ENCODE results near the gene TESK2.
"Not testable (repeated sequence)": the region's sequence is repeated elsewhere in the genome, so short reads cannot be mapped to it uniquely, and the experiment has no call there.

Gene TESK2

DNA sequence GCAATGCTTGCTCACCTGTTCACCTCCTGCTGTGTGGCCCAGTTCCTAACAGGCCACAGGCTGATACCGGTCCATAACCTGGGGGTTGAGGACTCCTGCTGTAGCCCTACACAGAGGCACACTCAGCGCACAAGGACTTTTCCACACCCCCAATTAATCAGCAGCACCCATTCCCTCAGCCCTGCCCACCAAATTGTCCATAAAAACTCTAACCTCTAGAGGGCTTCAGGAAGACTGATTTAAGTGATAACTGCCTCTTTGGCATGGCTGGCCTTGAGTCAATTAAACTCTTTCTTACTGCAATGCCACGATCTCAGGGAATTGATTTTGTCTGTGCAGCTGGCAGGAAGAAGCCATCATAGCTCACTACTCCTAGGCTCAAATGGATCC, 79.5 kb downstream of the TESK2 start:
- DNase-seq (ENCODE audit: low spot score): no peak

DNA sequence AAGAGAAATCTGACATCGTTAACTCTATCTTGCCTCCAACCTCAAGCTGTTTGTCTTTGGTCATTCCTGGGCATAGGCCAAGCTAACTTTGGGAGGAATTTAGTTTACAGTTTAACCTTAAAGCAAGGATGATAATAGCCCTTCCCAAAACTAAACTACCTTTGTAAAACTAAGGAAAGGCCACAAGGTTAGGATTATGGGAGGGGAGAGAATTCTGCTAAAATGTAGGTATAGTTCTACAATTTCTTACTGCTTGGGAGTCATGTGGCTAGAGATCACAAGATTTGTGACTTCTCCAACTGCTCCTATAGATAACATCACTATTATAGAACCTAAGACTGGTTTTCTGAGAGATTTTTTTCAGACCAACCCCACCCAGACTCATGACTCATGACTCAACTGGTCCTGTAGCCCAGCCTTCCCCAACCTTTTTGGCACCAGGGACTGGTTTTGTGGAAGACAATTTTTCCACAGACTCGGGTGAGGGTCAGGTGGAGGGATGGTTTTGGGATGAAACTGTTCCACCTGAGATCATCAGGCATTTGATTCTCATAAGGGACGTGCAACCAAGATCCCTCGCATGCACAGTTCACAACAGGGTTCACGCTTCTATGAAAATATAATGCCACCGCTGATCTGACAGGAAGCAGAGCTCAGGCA, 80.0 kb downstream of the TESK2 start:
- DNase-seq (ENCODE audit: low spot score): no peak

DNA sequence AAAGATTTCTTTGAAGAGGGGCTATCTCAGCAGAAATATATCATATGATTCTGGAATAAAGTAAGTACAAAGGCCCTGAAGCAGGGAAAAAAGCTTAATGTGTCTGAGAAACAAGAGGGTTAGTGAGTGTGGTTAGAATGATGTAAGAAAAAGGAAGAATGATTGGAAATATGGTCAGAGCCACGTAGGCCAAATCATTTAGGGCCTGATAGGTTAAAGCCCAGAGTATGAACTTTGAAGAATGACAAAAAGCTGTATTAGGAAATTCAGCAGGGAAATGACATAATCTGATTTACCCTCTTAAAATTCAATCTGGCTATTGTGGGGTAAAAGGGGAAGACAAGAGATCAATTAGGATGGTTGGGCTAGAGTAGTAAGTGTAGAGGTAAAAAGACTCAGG, 81.7 kb downstream of the TESK2 start:
- DNase-seq (ENCODE audit: low spot score): no peak

DNA sequence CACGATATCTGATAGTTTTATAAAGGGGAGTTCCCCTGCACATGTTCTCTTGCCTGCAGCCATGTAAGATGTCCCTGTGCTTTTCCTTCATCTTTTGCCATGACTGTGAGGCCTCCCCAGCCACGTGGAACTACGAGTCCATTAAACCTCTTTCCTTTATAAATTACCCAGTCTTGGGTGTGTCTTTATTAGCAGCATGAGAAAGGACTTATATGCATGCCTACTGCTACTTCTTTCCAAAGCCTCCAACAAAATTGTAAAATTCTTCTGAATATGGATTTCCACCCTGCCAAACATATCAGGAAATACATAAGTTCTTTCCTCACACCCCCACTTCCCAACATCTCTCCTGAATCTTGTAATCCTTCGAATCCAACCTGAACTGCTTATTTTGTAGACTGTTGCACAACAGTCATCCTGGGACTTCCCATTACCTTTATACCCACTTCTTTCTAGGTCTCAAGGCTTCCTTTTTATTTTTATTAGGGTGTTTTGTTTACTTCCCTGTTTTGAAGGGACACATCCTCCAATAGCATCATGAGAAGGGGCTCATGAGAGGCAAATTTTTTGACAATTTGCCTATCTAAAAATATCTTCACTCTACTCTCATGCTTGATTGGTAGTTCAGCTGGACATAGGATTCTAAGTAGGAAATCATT, 83.2 kb downstream of the TESK2 start:
- no peak for DNase-seq (ENCODE audit: low spot score)

DNA sequence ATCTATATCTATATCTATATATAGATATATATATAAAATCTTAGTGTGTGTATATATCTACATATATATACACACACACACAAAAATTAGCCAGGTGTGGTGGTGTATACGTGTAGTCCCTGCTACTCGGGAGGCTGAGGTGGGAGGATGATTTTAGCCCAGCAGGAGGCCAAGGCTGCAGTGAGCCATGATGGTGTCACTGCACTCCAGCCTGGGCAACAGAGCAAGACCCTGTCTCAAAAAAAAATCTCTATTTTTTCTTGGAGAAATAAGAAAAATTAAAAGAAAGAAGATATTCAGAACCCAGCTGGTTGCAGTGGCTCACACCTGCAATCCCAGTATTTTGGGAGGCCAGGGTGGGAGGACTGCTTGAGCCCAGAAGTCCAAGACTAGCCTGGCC, 85.3 kb downstream of the TESK2 start:
- no peak for DNase-seq (ENCODE audit: low spot score)

DNA sequence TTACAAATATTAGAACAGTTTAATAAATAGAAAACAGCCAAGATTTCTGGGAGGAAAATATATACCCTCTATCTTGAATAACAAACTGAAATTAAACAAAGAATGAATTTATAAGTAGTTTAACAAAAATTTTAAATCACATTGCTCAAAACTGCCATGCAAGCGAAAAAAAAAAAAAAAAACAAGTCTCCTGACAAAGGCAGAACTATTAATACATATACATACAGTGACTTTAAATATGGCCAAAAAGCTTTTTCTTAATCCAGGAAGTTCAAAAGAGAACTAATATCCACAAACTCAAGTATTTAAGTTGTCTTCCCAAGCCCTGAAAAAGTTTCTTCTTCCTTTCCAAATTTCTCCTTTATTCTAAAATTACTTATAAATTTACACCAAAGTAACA, 87.2 kb downstream of the TESK2 start:
- DNase-seq (ENCODE audit: low spot score): no peak

DNA sequence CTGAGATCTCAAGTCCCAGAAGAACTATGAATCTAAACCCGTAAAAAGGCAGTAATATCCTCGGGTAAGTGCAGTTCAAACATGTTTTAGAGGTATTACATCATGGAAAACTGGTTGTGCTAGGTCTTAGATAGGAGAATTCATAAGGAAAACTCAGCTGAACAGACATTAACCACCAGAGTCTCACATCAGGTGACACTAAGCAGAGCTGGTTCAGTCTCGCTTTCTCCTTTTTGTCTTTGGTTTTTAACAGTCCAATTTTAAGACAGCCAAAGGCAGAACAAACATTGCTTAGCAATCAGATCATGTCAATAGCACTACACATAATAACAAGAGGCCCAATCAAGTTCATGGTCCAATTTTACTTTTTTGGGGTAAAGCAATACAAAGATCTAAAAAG, 87.7 kb downstream of the TESK2 start:
- no peak for DNase-seq (ENCODE audit: low spot score)

DNA sequence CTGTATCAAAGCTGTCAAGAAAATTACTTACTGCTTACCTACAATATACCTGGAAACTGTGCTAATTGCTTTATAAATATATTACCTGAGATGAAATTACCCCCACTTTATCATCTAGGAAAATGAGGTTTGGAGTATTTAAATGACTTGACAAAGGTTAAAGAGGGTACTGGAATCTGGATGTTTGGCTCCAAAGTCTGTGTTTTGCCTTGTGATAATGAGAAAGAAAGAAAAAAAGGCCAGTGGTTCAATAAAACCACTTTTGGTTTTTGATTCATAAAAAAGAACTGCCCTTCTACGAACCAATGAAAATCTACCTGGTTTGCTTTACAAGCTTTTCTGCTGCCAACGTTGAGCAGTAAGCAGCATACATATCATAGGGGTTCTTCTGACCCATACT, 89.4 kb downstream of the TESK2 start:
- no peak for DNase-seq (ENCODE audit: low spot score)

DNA sequence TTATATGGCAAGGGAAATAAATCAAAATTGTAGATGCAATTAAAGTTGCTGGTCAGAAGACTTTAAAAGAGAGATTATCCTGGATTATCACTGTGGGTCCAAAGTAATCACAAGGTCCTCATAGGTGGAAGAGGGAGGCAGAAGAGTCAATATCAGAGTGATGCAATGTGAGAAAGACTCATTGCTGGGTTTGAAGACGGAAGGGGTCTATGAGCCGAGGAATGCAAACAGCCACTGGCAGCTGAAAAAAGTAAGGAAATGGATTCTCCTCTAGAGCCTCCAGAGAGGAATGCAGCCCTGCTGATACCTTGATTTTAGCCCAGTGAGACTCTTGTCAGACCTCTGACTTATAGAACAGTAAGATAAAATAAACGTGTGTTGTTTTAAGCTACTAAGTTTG, 90.9 kb downstream of the TESK2 start:
- no peak for DNase-seq (ENCODE audit: low spot score)

DNA sequence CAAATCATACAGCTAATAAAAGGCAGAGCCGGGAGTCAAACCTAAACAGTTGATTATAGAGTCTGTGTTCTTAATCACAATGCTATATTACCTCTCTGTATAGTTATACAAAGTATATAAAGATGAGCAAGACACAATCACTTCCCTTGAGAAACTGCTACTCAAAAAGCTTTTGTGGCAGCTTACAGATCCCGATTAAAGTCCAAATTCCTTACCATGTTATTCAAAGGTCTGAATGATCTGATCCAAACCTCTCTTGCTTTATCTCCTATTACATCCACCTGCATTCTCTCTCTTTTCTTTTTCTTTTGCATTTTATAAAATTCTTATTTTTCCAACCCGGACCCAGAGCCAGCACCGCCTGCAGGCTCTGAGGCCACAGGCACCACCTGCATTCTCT, 93.7 kb downstream of the TESK2 start:
- no peak for DNase-seq (ENCODE audit: low spot score)

DNA sequence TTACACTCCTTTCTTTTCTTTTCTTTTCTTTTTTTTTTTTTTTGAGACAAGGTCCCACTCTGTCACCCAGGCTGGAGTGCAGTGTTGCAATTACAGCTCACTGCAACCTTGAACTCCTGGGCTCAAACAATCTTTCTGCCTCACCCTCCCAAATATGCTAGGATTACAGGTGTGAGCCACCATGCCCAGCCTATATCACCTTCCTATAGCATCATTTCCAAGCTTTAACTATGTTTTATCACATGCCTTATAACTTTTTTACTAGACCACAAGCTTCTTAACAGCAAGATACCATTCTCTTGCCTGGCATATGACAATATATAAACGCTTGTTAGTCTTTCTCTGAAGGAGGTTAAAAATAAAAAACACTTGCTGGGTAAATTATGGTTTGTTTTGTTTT, 95.4 kb downstream of the TESK2 start:
- DNase-seq (ENCODE audit: low spot score): no peak

DNA sequence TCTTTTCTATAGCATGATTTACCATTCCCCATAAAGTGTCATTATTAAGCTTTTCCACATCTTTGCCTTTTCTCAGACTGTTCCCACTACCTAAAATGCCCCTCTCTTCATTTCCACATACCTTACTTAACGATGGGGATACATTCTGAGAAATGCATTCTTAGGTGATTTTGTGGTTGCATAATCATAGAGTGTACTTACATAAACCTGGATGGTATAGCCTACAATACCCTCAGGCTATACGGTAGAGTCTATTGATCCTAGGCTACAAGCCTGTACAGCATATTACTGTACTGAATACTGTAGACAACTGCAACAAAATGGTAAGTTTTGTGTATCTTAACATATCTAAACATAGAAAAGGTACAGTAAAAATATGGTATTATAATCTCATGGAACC, 95.9 kb downstream of the TESK2 start:
- DNase-seq (ENCODE audit: low spot score): no peak

DNA sequence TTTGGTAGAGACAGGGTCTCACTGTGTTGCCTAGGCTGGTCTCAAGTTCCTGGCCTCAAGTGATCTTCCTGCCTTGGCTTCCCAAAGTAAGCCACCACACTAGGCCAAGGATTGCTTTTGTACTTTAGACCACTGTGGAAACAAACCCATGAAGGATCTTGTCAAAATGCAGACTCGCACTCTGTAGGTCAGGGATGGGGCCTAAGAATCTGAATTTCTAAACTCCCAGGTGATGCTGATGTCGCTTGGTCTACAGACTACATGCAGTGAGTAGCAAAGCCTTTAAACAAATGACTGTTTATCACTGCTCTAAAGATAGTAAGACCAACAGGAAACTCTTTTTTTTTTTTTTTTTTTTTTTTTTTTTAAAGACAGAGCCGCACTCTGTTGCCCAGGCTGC, 96.6 kb downstream of the TESK2 start:
- peak; percentile 15 for DNase-seq (ENCODE audit: low spot score)

DNA sequence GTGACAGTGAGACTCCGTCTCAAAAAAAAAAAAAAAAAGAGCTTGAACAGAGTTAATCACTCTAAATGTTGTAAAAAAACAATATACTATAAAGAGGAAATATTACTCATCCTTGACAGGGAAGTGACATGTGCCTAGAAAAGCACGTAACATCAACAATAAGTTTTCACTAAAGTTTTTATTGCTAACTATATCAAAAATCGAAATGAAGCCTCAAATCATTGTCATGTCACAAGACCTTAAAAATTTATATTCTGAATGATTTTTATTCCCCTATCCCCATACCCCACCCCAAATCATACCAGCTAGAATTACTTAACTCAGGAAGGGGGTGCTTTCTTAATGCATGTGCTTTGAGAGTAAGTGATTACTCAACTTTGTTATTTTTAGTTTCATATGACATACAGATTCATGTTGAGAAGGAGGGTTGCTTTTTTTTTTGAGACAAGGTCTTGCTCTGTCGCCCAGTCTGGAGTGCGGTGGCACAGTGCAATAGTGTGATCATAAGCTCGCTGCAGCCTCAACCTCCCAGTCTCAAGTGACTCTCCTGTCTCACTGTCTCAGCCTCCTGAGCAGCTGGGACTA, 97.2 kb downstream of the TESK2 start:
- peak; percentile 80 for DNase-seq (ENCODE audit: low spot score)

DNA sequence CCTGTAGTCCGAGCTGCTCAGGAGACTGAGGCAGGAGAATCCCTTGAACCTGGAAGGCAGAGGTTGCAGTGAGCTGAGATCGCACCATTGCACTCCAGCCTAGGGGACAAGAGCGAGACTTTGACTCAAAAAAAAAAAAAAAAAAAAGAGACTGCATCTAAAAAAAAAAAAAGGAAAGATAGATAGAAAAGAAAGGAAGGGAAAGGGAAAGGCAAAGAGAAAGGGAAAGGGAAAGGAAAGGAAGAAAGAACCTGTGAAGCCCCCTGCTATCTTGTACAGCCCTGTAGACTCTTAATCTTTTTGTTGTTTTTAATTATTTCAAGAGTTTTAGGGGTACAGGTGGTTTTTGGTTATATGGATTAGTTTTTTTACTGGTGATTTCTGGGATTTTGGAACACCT, 104.7 kb downstream of the TESK2 start:
- no peak for DNase-seq (ENCODE audit: low spot score)

DNA sequence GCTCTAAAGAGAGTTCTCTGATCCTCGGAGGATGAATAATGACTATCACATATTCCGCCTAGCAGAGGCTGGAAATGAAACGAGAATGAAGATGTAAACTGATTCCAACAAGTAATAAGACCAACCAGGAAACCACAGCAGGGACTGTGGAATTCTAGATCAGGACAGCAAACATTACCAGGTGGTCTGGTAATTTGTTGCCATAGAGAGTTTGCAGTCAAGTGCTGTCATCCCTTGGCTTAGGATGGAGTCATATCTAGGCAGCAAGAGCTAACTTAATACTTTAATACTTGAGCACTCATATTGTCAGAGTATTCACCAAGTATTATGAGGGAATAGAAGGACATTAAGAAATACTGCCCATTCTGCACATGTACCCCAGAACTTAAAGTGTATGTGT, 105.7 kb downstream of the TESK2 start:
- no peak for DNase-seq (ENCODE audit: low spot score)

DNA sequence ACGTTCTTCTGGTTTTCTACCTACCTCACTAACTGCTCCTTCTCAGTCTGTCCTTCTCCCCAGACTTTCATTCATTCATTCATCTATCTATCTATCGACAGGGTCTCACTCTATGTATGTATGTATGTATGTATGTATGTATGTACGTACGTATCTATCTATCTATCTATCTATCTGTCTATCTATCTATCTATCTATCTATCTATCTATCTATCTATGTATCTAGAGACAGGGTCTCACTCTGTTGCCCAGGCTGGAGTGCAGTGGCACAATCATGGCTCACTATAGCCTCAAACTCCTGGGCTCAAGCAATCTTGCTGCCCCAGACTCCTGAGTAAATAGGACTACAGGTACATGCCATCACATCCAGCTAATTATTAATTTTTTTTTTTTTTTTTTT, 106.8 kb downstream of the TESK2 start:
- not testable (repeated sequence) for DNase-seq (ENCODE audit: low spot score)

DNA sequence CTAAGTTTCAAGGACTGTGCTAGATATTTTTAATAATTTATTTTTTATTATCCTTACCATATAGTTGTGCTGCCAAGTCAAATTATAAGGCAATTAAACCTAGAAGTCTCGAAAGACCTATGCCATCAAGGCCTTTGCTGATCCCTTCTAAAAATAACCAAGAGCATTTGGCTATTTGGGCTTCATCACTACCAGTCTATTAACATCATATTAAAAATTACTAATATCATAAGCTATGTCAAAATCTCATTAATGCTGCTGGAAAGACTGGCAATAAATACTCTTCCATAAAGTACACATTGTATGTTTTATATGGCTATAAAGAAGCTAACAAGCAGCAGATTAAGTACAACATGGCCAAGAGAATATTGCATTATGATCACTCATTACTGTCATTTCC, 107.8 kb downstream of the TESK2 start:
- no peak for DNase-seq (ENCODE audit: low spot score)

DNA sequence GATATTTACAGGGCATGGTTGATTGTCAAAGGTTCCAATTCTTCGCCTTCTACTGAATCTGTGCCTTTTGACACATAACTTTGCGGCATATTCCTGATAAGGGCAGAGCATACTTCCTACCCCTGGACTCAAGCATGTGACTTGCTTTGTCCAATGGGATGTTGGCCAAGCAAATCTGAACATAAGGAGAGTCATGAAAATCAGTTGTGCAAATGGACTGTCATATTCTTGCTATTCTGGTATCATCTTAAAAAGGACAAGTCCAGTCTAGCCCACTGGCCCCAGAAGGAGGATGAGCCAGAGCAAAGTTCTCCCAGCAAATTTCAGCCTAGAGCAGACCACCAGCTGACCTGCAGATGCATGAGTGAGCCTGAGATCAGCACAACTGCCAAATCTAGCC, 109.7 kb downstream of the TESK2 start:
- no peak for DNase-seq (ENCODE audit: low spot score)

DNA sequence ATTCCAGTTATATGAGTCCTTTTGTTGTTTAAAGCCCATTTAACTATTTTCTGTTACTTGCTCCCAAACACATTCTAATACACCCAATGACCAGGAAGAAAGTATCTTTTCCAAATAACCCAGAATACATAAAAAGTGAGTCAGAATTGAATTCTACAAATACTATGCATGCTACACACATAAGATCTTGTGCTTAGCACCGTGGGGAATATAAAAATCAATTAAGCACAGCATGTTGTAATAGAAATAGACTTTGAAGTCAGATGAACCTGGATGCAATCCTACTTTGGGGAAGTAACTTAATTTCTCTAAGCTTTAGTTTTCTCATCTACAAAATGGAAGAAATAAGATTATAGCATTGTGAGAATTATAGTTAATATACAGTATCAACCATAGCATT, 110.2 kb downstream of the TESK2 start:
- no peak for DNase-seq (ENCODE audit: low spot score)

DNA sequence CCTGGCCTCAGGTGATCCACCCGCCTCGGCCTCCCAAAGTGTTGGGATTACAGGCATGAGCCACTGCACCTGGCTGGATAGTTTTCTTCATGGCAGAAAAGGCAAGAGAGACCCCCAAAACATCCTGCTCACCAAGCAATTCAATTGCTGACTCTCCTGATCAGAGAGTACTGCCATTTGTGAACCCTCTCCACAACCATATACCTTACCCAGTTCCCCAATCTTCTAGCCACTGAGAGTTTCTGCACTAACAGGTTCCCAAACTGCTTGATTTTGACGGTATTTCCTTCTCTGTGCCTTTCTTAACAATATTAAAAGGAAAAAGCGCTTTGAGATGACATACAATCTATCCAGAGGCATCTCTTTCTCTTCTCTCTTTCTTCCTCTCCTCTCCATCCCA, 110.8 kb downstream of the TESK2 start:
- no peak for DNase-seq (ENCODE audit: low spot score)

DNA sequence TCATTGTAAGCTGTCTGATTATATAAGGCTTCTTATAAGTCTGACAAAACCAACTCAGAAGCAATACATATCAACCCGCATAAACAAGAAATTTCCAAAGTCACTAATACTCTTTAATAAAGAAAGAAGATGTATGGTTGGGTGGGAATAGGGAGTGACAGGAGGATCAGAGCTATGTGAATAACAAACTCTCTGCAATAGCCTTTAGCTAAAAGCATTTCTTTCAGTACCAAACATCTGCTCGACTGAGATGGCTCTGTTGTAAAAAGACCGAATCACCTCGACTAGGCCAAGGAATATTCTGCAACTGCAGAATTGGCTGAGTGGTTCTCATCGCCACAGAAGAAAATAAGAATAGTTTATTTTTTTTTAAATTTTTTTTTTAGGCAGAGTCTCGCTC, 111.4 kb downstream of the TESK2 start:
- no peak for DNase-seq (ENCODE audit: low spot score)

DNA sequence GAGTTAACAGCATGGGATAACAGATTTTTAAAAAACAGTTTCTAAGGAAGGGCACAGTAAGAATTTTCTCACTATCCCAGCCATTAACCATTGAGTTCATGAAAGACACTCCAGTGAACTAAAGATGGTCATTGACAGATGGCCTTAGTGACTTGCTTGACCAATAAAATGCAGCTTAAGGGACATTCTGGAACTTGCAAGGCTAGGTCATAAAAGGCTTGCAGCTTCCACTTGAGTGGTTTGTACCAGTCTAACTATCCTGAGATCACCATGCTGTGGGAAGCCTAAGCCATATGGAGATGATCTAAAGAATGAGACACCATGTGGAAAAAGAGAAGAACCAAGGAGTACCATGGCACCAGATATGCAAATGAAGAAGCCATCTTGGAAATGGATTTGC, 112.8 kb downstream of the TESK2 start:
- DNase-seq (ENCODE audit: low spot score): no peak
